NB4 (cell line): ENCODE data around the gene TDRD1.

Experiments
- MYC ChIP-seq: IDR thresholded peaks from 2 replicates; pipeline ENCODE4 v1.6.1; 2011; ENCODE audit warnings: low read depth, low read length
- POLR2A ChIP-seq: IDR thresholded peaks from 2 replicates; pipeline ENCODE4 v1.6.1; 2011; ENCODE audit warnings: mild to moderate bottlenecking; ENCODE audit not compliant: insufficient read length; ENCODE audit errors: extremely low read depth
- TF ChIP-seq, protein P1 (sequence below): IDR thresholded peaks from one replicate; pipeline ENCODE4 v1.5.1; 2012; ENCODE audit warnings: low read depth, low read length
- TF ChIP-seq, protein P2 (sequence below): IDR thresholded peaks from 2 replicates; pipeline ENCODE4 v1.6.1; 2011; ENCODE audit warnings: low read depth, low read length

DNA sequence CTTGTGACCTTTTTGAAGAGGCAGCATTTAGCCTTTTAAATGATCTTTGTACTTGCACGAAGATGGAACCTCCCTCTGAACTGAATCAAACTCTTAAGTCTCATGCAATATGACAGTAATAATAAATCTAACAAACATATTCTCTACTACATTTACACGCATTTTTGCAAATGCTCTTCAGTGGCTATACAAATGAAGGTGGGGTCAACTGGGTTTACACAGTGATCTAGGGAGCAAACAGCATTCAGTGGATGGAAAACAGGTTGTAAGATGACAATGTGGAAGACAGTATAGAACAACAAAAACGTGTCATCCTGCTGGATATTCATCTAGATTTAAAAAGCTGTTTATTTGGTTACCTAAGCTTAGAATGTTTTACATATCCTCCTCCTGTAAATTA, 12.7 kb upstream of the TDRD1 start:
- TF ChIP-seq, protein P1, sequence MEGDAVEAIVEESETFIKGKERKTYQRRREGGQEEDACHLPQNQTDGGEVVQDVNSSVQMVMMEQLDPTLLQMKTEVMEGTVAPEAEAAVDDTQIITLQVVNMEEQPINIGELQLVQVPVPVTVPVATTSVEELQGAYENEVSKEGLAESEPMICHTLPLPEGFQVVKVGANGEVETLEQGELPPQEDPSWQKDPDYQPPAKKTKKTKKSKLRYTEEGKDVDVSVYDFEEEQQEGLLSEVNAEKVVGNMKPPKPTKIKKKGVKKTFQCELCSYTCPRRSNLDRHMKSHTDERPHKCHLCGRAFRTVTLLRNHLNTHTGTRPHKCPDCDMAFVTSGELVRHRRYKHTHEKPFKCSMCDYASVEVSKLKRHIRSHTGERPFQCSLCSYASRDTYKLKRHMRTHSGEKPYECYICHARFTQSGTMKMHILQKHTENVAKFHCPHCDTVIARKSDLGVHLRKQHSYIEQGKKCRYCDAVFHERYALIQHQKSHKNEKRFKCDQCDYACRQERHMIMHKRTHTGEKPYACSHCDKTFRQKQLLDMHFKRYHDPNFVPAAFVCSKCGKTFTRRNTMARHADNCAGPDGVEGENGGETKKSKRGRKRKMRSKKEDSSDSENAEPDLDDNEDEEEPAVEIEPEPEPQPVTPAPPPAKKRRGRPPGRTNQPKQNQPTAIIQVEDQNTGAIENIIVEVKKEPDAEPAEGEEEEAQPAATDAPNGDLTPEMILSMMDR = no peak
- TF ChIP-seq POLR2A = no peak
- TF ChIP-seq MYC = no peak
- TF ChIP-seq, protein P2, sequence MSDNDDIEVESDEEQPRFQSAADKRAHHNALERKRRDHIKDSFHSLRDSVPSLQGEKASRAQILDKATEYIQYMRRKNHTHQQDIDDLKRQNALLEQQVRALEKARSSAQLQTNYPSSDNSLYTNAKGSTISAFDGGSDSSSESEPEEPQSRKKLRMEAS = no peak
